Activated naive CD8-positive, alpha-beta T cell (primary cell): Measurements from ENCODE around the gene CYTH3.
"Not testable (repeated sequence)": the region's sequence is repeated elsewhere in the genome, so short reads cannot be mapped to it uniquely, and the experiment has no call there.

Experiments used
- H3K27ac Mint-ChIP-seq: one replicate; pipeline ENCODE4 v1.8.0; 2021; ENCODE audit warnings: mixed read lengths
- H3K27me3 Mint-ChIP-seq: one replicate; pipeline ENCODE4 v1.8.0; 2021; ENCODE audit warnings: mixed read lengths
- H3K36me3 Mint-ChIP-seq: one replicate; pipeline ENCODE4 v1.8.0; 2021; ENCODE audit warnings: mixed read lengths
- H3K4me1 Mint-ChIP-seq: one replicate; pipeline ENCODE4 v1.8.0; 2021; ENCODE audit warnings: low read depth, mixed read lengths
- H3K4me3 Mint-ChIP-seq: one replicate; pipeline ENCODE4 v1.8.0; 2021; ENCODE audit warnings: mild to moderate bottlenecking, mixed read lengths
- H3K9me3 Mint-ChIP-seq: one replicate; pipeline ENCODE4 v1.8.0; 2021; ENCODE audit warnings: low read depth, mixed read lengths

CYTH3 gene

DNA sequence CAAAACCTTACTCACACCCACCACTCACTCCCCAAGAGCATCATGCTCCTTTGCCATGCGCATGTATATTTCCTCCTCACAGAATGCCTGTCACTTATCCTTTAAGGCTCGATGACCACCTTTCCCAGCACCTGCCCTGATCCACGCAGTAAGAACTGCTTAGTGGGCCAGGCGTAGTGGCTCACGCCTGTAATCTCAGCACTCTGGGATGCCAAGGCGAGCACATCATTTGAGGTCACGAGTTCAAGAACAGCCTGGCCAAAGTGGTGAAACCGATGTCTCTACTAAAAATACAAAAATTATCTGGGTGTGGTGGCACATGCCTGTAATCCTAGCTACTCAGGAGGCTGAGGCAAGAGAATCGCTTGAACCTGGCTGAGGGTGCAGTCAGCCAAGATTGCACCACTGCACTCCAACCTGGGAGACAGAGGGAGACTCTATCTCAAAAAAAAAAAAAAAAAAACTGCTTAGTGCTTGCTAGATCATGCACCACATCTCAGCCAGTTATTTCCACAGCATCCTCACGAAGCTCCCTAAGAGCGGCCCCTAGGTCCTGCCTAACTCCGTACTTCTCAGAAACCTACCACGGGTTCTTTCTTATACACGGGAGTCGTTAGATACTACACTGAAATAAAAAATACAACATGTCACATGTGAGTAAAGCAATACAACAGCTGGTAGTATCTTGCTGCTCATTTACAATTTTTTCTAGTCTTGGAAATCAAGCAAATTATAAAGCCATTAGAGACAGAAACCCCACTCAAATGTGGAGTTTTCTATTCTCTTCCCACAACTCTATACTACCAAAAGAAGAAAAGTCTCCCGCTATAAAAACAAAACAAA is 37.2 kb downstream of the CYTH3 start:
- Mint-ChIP-seq H3K36me3 (peaks cover 2% of the 10 kb centered on the region), H3K4me3 (no peak overlapping the region), H3K27ac (no peak overlapping the region), H3K9me3 (no peaks in the 10 kb centered on the region), H3K4me1 (peaks cover 19% of the 10 kb centered on the region), H3K27me3 (no peaks in the 10 kb centered on the region)

DNA sequence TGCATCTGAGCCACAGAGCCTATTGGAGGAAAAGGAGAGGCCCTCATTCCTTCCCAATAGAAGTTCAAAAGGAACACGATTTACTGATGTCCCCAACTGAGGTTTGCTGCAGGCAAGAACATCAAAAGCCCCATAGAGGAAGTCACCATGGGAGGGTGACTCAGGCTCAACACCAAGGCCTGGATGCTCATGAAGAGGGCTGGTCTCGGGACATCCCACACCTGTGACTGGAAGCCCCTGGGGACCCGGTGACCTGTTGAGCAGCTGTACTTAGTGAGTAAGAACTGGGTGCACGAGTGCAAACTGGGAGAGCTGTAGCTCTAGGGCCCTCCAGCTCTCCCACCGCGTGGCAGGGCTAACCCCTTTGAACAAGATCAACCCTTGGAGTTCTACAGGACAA is 38.0 kb downstream of the CYTH3 start:
- Mint-ChIP-seq H3K36me3 (peaks cover 2% of the 10 kb centered on the region), H3K4me3 (no peak overlapping the region), H3K27ac (no peak overlapping the region), H3K4me1 (peaks cover 19% of the 10 kb centered on the region), H3K27me3 (no peaks in the 10 kb centered on the region), H3K9me3 (no peaks in the 10 kb centered on the region)

DNA sequence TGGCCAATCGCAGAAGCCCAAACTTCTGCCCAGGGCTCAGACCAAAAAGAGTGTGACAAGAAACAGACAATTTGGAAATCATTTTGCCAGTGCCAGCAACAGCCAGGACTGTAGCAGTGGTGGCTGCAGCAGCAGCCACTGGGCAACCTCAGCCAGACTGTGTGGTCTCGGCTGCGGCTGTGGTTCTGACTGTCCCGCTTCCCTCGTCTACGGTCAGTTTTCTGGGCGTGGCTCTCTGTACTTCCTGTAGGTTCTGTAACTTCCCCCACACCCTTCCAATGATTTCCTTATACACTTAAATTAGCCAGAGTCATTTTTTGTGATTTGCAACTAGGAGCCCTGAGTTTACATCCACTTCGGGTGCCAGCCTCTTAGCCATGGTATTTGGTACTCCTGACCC is 39.9 kb downstream of the CYTH3 start:
- no peaks in the 10 kb centered on the region for H3K27me3 Mint-ChIP-seq

DNA sequence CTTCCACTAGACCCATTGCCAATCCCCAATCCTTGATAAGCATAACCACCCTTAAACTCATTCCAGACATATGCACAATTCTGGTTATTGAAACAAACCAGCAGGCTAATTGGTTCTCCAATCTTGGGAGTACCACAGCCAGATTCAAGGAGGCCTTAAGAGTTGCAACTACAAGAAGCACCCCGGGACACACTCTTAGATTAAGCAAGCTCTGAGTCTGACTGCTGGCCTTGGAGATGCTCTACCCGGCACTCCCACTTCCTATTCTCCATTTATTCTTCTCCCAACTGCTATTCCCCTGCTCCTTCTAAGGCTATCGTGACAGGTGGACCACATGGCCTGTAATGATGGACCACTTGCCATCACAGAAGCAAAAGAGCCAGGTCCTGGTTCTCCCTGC is 40.3 kb downstream of the CYTH3 start:
- peaks cover 31% of the 10 kb centered on the region for H3K4me1 Mint-ChIP-seq
- H3K4me3 Mint-ChIP-seq, result no peak overlapping the region
- no peaks in the 10 kb centered on the region for H3K27me3 Mint-ChIP-seq
- peaks cover 2% of the 10 kb centered on the region for H3K36me3 Mint-ChIP-seq
- H3K27ac Mint-ChIP-seq, result no peak overlapping the region
- H3K9me3 Mint-ChIP-seq, result no peaks in the 10 kb centered on the region

More for the DNA sequence above, 39.9 kb downstream of the CYTH3 start:
- no peaks in the 10 kb centered on the region for H3K9me3 Mint-ChIP-seq
- H3K27ac Mint-ChIP-seq, result no peak overlapping the region
- no peak overlapping the region for H3K4me3 Mint-ChIP-seq
- peaks cover 2% of the 10 kb centered on the region for H3K36me3 Mint-ChIP-seq
- H3K4me1 Mint-ChIP-seq, result peaks cover 31% of the 10 kb centered on the region

DNA sequence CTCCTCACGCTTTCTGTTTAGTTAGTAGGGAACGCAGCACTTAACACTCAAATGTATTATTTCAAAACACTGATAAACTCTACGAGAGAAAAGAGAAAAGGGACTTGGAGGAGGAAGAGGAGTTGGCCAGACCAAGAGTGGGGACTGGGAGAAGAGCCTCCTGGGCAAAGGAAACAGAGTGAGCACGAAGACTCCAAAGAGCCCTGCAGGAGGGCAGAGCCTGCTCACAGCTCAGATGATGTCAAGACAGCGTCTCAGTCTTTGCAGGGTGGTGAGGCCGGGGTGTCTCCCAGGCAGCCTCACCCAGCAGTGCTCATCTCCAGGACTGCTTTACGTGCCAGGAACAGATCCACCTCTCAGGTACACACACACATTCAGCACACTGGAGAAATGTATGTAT is 41.2 kb downstream of the CYTH3 start:
- H3K9me3 Mint-ChIP-seq, result no peaks in the 10 kb centered on the region
- no peak overlapping the region for H3K27ac Mint-ChIP-seq
- H3K4me3 Mint-ChIP-seq, result no peak overlapping the region
- peaks cover 2% of the 10 kb centered on the region for H3K36me3 Mint-ChIP-seq
- no peaks in the 10 kb centered on the region for H3K27me3 Mint-ChIP-seq
- peaks cover 31% of the 10 kb centered on the region for H3K4me1 Mint-ChIP-seq

DNA sequence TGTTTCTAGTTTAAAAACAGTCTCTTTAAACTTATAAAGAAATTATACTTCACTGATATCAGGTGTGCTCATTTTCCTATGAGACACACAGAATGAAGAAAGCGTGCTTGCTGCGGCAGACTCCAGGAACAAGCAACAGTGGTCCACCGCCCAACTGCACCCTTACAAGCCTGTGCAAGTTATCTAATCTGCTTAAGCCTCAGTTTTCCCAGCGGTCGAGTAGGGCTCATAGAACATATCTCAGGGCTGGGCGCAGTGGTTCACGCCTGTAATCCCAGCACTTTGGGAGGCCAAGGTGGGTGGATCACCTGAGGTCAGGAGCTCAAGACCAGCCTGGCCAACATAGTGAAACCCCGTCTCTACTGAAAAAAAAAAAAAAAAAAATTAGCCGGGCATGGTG is 43.1 kb downstream of the CYTH3 start:
- H3K4me1 Mint-ChIP-seq, result peaks cover 27% of the 10 kb centered on the region
- H3K9me3 Mint-ChIP-seq, H3K27ac Mint-ChIP-seq, H3K4me3 Mint-ChIP-seq, H3K36me3 Mint-ChIP-seq, H3K27me3 Mint-ChIP-seq: not testable (repeated sequence)

DNA sequence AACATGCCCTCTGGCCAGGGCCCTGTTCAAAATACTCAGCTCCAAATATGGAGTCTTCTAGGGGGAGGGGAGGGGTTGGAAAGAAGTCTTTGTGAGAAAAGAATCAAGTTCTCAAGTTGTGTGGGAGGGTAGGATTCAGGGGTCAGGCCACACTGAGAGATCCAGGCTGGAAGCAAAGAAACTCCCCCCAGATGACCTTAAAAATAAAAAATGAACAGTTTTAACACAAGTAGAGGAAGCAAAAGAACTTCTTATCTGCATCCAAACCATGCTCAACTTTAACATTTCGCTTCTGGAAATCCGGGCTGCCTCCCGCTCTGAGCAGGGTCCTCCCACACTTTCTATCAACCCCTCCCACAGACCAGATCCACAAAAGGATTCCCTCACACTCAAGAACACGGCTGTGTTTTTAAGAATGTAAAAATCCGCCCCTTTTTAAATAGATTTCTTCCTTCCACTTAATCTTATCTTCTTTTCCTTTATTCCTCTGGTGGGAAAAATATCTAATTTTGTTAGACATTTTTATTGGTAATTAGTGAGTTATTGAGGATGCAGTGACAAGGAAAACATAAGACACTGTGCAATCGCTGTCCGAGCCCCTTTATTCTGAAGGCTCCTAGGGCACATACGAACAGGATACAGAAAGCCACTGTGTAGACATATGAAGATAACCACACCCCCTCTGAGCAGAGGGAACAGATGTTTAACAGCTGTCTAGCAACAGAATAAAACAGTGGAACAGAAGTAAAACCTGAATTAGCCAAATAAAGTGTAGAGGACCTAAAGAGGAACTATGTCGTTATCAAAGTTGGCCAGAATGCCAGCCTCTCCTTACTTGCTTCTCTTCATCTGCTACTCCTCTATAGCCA is 43.8 kb downstream of the CYTH3 start:
- Mint-ChIP-seq H3K36me3 (no peaks in the 10 kb centered on the region), H3K4me3 (no peak overlapping the region), H3K27me3 (no peaks in the 10 kb centered on the region), H3K9me3 (no peaks in the 10 kb centered on the region), H3K27ac (no peak overlapping the region), H3K4me1 (peaks cover 21% of the 10 kb centered on the region)

DNA sequence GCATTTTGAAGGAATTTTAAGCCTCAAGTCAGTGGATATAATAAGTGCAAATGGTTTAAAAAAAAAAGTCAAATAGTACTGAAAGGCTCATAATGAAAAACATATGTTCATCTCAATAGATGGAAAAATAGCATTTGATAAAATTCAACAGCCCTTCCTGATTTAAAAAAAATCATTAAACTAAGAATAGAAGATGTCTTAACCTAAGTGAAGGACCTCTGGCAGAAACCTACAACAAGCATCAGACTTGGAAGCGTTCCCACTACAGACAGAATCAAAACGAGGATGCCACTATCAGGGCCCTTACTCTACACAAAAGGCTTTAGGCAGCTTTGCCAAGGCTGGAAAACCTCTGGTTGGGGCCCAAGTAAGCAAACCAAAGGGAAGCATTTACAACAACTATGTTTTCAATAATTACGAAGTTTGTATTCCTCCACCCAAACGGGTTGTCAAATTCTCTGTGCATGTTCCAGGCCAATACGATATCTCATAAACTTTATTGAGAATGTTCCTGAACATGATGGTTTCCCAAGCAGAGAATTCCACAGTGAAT is 45.1 kb downstream of the CYTH3 start:
- H3K36me3 Mint-ChIP-seq, result no peaks in the 10 kb centered on the region
- peaks cover 12% of the 10 kb centered on the region for H3K4me1 Mint-ChIP-seq
- no peaks in the 10 kb centered on the region for H3K9me3 Mint-ChIP-seq

DNA sequence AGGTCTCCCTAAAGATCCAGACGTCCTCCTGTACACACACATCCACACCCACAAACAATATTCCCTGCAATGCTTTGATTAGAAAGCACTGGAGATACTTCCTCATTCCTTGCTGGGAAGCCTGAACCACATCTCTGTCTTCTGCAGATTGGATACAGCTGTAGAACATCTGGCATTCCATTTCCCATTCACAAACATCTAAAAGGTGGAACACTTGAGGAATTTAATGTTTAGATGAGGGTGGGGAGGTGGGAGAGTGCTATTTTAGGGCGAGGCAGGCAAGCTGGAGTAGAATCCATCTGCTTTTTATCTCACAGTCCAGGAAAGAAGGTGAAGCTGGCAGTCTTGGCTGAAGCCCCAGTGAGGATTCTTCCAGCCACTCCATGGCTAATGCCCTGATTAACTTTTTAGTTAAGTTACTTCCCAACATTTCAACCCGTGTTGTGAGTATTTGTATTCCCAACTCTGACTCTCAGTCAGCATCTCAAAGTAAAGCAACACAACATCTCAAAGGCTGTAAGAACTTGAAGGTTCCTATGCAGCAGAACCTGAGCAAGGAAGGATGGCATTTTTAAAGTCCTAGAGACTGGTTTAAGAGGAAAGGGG is 46.1 kb downstream of the CYTH3 start:
- peaks cover 21% of the 10 kb centered on the region for H3K4me1 Mint-ChIP-seq
- no peak overlapping the region for H3K27ac Mint-ChIP-seq
- H3K9me3 Mint-ChIP-seq, result no peaks in the 10 kb centered on the region
- H3K27me3 Mint-ChIP-seq, result no peaks in the 10 kb centered on the region
- no peaks in the 10 kb centered on the region for H3K36me3 Mint-ChIP-seq
- no peak overlapping the region for H3K4me3 Mint-ChIP-seq

More for the DNA sequence above, 45.1 kb downstream of the CYTH3 start:
- Mint-ChIP-seq H3K27ac (no peak overlapping the region), H3K27me3 (no peaks in the 10 kb centered on the region), H3K4me3 (no peak overlapping the region)

DNA sequence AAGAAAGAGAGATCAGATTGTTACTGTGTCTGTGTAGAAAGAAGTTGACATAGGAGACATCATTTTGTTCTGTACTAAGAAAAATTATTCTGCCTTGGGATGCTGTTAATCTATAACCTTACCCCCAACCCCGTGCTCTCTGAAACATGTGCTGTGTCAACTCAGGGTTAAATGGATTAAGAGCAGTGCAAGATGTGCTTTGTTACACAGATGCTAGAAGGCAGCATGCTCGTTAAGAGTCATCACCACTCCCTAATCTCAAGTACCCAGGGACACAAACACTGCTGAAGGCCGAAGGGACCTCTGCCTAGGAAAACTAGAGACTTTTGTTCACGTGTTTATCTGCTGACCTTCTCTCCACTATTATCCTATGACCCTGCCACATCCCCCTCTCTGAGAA is 49.0 kb downstream of the CYTH3 start:
- not testable (repeated sequence) for H3K27me3 Mint-ChIP-seq, H3K27ac Mint-ChIP-seq, H3K9me3 Mint-ChIP-seq, H3K36me3 Mint-ChIP-seq, H3K4me3 Mint-ChIP-seq
- peaks cover 24% of the 10 kb centered on the region for H3K4me1 Mint-ChIP-seq

DNA sequence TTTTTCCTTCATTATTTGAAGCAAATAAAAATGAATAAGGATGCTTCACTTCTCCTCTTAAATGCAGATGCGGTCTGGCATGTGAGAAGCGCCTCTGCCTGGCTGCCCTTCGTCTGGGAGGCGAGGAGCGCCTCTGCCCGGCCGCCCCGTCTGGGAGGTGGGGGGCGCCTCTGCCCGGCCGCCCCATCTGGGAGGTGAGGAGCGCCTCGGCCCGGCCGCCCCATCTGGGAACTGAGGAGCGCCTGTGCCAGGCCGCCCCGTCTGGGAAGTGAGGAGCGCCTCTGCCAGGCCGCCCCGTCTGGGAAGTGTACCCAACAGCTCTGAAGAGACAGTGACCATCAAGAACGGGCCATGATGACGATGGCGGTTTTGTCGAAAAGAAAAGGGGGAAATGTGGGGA is 49.4 kb downstream of the CYTH3 start:
- not testable (repeated sequence) for H3K27ac Mint-ChIP-seq, H3K36me3 Mint-ChIP-seq, H3K4me3 Mint-ChIP-seq, H3K9me3 Mint-ChIP-seq, H3K27me3 Mint-ChIP-seq
- peaks cover 20% of the 10 kb centered on the region for H3K4me1 Mint-ChIP-seq

DNA sequence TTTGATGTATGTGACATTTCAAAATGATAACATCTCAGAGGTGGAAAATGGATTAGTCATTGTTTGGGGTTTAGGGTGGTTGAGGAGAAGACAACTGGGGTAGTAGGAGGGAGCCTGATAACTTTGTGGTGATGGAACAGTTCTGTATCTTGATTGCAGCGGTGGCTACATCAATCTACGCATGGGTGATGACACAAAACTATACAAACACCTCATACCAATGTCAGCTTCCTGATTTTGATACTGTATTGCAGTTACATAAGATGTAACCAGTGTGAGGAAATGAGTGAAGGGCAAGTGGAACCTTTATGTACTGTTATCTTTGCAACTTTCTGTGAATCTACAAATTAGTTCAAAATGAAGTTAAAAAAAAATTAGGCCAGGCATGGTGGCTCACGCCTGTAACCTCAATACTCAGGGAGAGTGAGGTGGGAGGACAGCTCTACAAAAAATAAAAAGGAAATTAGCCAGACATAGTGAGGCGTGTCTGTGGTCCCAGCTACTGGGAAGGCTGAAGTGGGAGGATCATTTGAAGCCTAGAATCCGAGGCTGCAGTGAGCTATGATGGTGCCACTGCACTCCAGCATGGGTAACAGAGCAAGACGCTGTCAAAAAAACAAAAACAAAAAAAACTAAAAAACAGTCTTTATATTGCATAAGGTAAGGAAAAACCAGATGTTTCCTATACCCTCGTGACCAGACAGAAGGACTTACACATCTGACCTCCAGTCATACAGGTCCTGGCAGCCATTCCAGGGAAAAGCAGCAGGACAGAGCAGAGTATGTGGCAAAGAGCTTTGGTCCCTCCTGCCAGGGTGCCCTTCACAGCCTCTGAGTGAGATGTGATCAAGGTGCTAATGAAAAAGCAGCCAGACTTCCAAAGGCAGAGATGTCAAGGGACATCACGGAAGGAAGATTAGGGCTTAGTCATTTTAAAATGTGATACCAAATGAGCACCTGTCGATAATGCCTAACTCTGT is 50.8 kb downstream of the CYTH3 start:
- Mint-ChIP-seq H3K27ac (peak overlapping the region; percentile 86), H3K27me3 (no peaks in the 10 kb centered on the region), H3K9me3 (no peaks in the 10 kb centered on the region), H3K36me3 (no peaks in the 10 kb centered on the region), H3K4me1 (peaks cover 18% of the 10 kb centered on the region), H3K4me3 (peak overlapping the region; percentile 60)

DNA sequence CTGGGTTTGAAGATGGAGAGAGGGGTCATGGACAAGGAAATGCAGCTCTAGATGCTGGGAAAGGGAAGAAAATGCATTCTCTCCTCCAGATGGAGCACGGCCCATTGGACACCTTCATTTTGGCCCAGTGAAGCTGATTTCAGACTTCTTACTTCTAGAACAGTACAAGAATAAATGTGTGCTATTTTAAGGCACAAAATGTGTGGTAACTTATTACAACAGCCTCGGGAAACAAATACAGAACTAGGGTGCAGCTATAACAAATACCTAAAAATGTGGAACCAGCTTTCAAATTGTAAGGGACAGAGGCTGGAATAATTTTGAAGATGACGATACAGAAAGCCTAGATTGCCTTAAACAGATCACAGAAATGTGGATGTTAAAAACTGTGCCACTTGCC is 54.1 kb downstream of the CYTH3 start:
- Mint-ChIP-seq H3K9me3 (no peaks in the 10 kb centered on the region), H3K4me3 (no peak overlapping the region), H3K36me3 (no peaks in the 10 kb centered on the region), H3K27me3 (no peaks in the 10 kb centered on the region), H3K4me1 (peaks cover 18% of the 10 kb centered on the region), H3K27ac (no peak overlapping the region)

DNA sequence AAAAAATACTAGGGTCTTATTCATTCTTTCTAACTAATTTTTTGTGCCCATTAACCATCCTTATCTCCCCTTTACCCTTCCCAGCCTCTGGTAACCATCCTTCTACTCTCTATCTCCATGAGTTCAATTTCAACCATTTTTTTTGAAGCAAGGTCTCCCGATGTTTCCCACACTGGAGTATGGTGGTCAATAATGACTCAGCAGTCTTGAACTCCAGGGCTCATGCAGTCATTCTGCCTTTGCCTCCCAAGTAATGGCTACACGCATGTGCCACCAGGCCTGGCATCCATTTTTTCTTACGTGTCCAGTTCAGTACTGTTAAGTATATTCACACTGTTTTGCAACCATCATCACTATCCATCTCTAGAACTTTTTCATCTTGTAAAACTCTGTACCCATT is 60.4 kb downstream of the CYTH3 start:
- Mint-ChIP-seq H3K4me1 (no peaks in the 10 kb centered on the region), H3K9me3 (no peaks in the 10 kb centered on the region), H3K27me3 (peaks cover 2% of the 10 kb centered on the region), H3K36me3 (no peaks in the 10 kb centered on the region), H3K27ac (no peak overlapping the region), H3K4me3 (no peak overlapping the region)
